K562 (cell line): ENCODE data around the gene KPNA1. TPM values are rescaled to one million over a fixed set of nuclear protein-coding genes. Genes with fewer than 3 reads are reported as not detected.

ENCODE experiments used
- ARID4B ChIP-seq: sonication (generic); formaldehyde crosslinking; IDR thresholded peaks from 2 replicates; pipeline ENCODE4 v1.8.0; 2022; ENCODE audit warnings: mild to moderate bottlenecking, missing genetic modification reagents
- ARNT ChIP-seq, 2 experiments: fragments of 450-650 bp; IDR thresholded peaks; 2 replicates each; pipeline ENCODE4 v1.6.1; 2016; ENCODE audit warnings: mild to moderate bottlenecking in 1 of 2
- BHLHE40 ChIP-seq: IDR thresholded peaks from 2 replicates; pipeline ENCODE4 v1.6.1; 2011; ENCODE audit warnings: low read length, improper control_type of control experiment
- CC2D1A ChIP-seq: fragments of 450-650 bp; IDR thresholded peaks from 2 replicates; pipeline ENCODE4 v1.6.1; 2017; ENCODE audit warnings: mild to moderate bottlenecking
- HLTF ChIP-seq: fragments of 450-650 bp; IDR thresholded peaks from 2 replicates; pipeline ENCODE4 v1.6.1; 2016
- JUND ChIP-seq, 2 experiments: IDR thresholded peaks; 2 replicates in 1 of 2; 3 replicates in 1 of 2; pipeline ENCODE4 v1.6.1; 2011; ENCODE audit warnings: borderline replicate concordance in 2 of 2, low read depth in 2 of 2, low read length in 2 of 2, improper control_type of control experiment in 1 of 2, missing biosample characterization in 1 of 2, missing genetic modification characterization in 1 of 2, missing genetic modification reagents in 1 of 2
- MLX ChIP-seq, 2 experiments: fragments of 450-650 bp in 1 of 2; sonication (generic) in 1 of 2; formaldehyde crosslinking; conservative IDR thresholded peaks; 2 replicates each; pipeline versions ENCODE4 v1.4.0 to v1.8.1; 2020 to 2022; ENCODE audit warnings: mild to moderate bottlenecking in 1 of 2, missing genetic modification reagents in 1 of 2
- MTA3 ChIP-seq: fragments of 450-650 bp; formaldehyde crosslinking; IDR thresholded peaks from 2 replicates; pipeline ENCODE4 v1.6.1; 2017; ENCODE audit warnings: mild to moderate bottlenecking, borderline replicate concordance
- NEUROD1 ChIP-seq: fragments of 150-350 bp; IDR thresholded peaks from 2 replicates; pipeline ENCODE4 v1.6.1; 2014; ENCODE audit warnings: borderline replicate concordance, low read length, low read depth; ENCODE audit not compliant: partially characterized antibody
- SIN3B ChIP-seq: fragments of 450-650 bp; IDR thresholded peaks from 2 replicates; pipeline ENCODE4 v1.6.1; 2017; ENCODE audit warnings: low read depth, mild to moderate bottlenecking, moderate library complexity
- SMARCE1 ChIP-seq: fragments of 450-650 bp; IDR thresholded peaks from 2 replicates; pipeline ENCODE4 v1.7.1; 2016; ENCODE audit warnings: mild to moderate bottlenecking
- TFAP4 ChIP-seq: sonication (generic); formaldehyde crosslinking; IDR thresholded peaks from 2 replicates; pipeline ENCODE4 v1.8.0; 2022; ENCODE audit warnings: missing genetic modification reagents, mild to moderate bottlenecking, moderate library complexity, borderline replicate concordance
- XRCC3 ChIP-seq: fragments of 450-650 bp; IDR thresholded peaks from 2 replicates; pipeline ENCODE4 v1.6.1; 2017; ENCODE audit warnings: mild to moderate bottlenecking, moderate library complexity
- ZNF274 ChIP-seq: IDR thresholded peaks from 2 replicates; pipeline ENCODE4 v1.6.1; 2011; ENCODE audit warnings: low read depth, mild to moderate bottlenecking, low read length, moderate library complexity, borderline replicate concordance
- ZNF354B ChIP-seq: fragments of 250-450 bp; sonication (Bioruptor Pico); IDR thresholded peaks from 2 replicates; pipeline ENCODE4 v1.4.0; 2020
- ZNF41 ChIP-seq: fragments of 250-450 bp; sonication (Bioruptor Pico); conservative IDR thresholded peaks from 2 replicates; pipeline ENCODE4 v1.4.0; 2020; ENCODE audit warnings: mild to moderate bottlenecking
- ZNF518B ChIP-seq: fragments of 250-450 bp; sonication (Bioruptor Pico); IDR thresholded peaks from 2 replicates; pipeline ENCODE4 v1.5.0; 2021; ENCODE audit warnings: mild to moderate bottlenecking, moderate library complexity
- ZNF57 ChIP-seq: fragments of 450-650 bp; formaldehyde crosslinking; IDR thresholded peaks from 2 replicates; pipeline ENCODE4 v1.4.0; 2020; ENCODE audit warnings: mild to moderate bottlenecking, moderate library complexity
- polyA plus RNA-seq, 8 experiments: library from polyadenylated mRNA; depleted of rRNA in 4 of 8; stranded (reverse) in 5 of 8; unstranded in 3 of 8; fragments of >200 nt; fragmentation: Nextera tagmentation in 2 of 8; fragmentation: Illumina TruSeq in 1 of 8; extraction: Ambion mirVana in 2 of 8; extraction: Trizol in 1 of 8; gene quantifications; 2 replicates each; pipeline versions ENCODE4 v1.2.1 to v1.2.3, GENCODE V29; 2011 to 2014; ENCODE audit warnings: inconsistent platforms in 1 of 8, missing spikeins in 1 of 8
- total RNA-seq, 7 experiments: library from RNA; depleted of rRNA in 6 of 7; stranded (reverse); fragments of >200 nt in 6 of 7; fragmentation: Illumina TruSeq in 2 of 7; extraction: Trizol in 2 of 7; gene quantifications; 2 replicates each; pipeline versions ENCODE4 v1.2.1 to v1.2.3, GENCODE V29; 2011 to 2021; ENCODE audit warnings: low replicate concordance in 1 of 7

Gene KPNA1
- total and polyA plus RNA-seq, 9 of the 15 experiments (the other 6 are each of a cell fraction or from before 2014, with no cell fraction given): 9.3 to 53.8 (median 33.5) TPM

- TF ChIP-seq ZNF518B (CRISPR knock-in tag) (no peak), NEUROD1 (peak; percentile 24), MLX (CRISPR knock-in tag; conservative IDR thresholded peaks at IDR 0.05) (no peak), SIN3B (peak; percentile 98), ZNF41 (CRISPR knock-in tag) (no peak), HLTF (no peak), ARID4B (peak; percentile 62; the same call in 1 of the 2 replicates), BHLHE40 (no peak), ZNF354B (CRISPR knock-in tag) (no peak), ZNF274 (no peak), TFAP4 (CRISPR knock-in tag) (peak; percentile 68; the same call in 1 of the 2 replicates), JUND (IDR thresholded peaks at IDR 0.05; ENCODE audit: borderline replicate concordance, low read depth, low read length) (0 out of 2 replicates have a peak, but pooled peaks have one; percentile 12), JUND (tag; IDR thresholded peaks at IDR 0.05; ENCODE audit: borderline replicate concordance, low read depth, low read length) (no peak; the same call in 2 of the 3 replicates), SMARCE1 (no peak), MTA3 (peak; percentile 15; the same call in 1 of the 2 replicates), ZNF57 (CRISPR knock-in tag) (no peak), ARNT (IDR thresholded peaks at IDR 0.05) (no peak), XRCC3 (no peak), CC2D1A (peak; percentile 97)
Observed at GRCh38 chr3:122382888-122383666, 131.7 kb downstream of the KPNA1 start, which contains the start of gene MIX23 (continued).
